Activated CD8-positive, alpha-beta memory T cell treated with anti-CD3 and anti-CD28 coated beads, Interleukin-2, amount 10 ng/mL, durations not matched to agents 7 days and 5 days (primary cell): ENCODE results near the gene CRYZL1. TPM values are rescaled to one million over a fixed set of nuclear protein-coding genes. Genes with fewer than 3 reads are reported as not detected.

ENCODE experiments used
- ATAC-seq: fragments of 150-1000 bp; cut with Tn5 transposase; one replicate; pipeline ENCODE4 v1.10.0; 2021; ENCODE audit warnings: moderate library complexity
- CTCF ChIA-PET: fragments of 350-600 bp; sonication (Branson Sonifier 250); formaldehyde crosslinking; loops from one replicate; lab custom pipeline; 2021; ENCODE audit warnings: antibody characterized with exemption; lab: Charles Lee
- DNase-seq: peaks from one replicate; pipeline ENCODE4 v3.0.0-alpha.2; 2020
- H3K27ac Mint-ChIP-seq: one replicate; pipeline ENCODE4 v1.8.0; 2021; ENCODE audit warnings: mild to moderate bottlenecking, mixed read lengths
- H3K27me3 Mint-ChIP-seq: one replicate; pipeline ENCODE4 v1.8.0; 2021; ENCODE audit warnings: mixed read lengths
- H3K36me3 Mint-ChIP-seq: one replicate; pipeline ENCODE4 v1.8.0; 2021; ENCODE audit warnings: mild to moderate bottlenecking, mixed read lengths
- H3K4me1 Mint-ChIP-seq: one replicate; pipeline ENCODE4 v1.8.0; 2021; ENCODE audit warnings: mixed read lengths
- H3K4me3 Mint-ChIP-seq: one replicate; pipeline ENCODE4 v1.8.0; 2021; ENCODE audit warnings: mild to moderate bottlenecking, moderate library complexity, mixed read lengths
- H3K9me3 Mint-ChIP-seq: one replicate; pipeline ENCODE4 v1.8.0; 2022; ENCODE audit warnings: low read depth, mixed read lengths
- total RNA-seq, 2 experiments: library from RNA; stranded (reverse); gene quantifications; one replicate each; pipeline ENCODE4 v1.2.3, GENCODE V29; 2021

The CRYZL1 gene
- total RNA-seq, 2 experiments from 2014 or later, result 28.2 to 36.8 TPM

DNA sequence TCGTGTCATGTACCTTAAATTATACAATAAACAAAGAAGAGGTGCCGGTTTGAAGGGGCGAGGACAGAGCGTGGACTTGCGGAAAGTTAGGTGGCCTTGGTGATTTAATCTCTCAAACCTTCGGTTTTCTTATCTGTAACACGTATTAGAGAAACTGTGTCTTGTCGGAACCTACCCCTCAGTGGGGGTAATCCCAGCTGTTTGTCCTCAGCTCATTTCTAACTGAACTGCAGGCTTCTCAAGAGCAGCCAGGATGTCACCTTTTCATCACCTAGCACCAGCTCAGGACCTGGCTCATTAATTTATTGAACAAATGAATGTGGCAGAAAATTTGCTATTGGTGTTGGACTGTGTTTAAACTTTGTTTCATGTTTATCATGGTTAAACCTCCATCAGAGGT lies 31.9 kb upstream of the CRYZL1 start:
- Mint-ChIP-seq H3K4me3 (no peak overlapping the region), H3K4me1 (no peaks in the 10 kb centered on the region), H3K27me3 (peaks cover 2% of the 10 kb centered on the region), H3K9me3 (no peaks in the 10 kb centered on the region), H3K27ac (no peak overlapping the region), H3K36me3 (no peaks in the 10 kb centered on the region)
- DNase-seq (no peak), ATAC-seq (no peak)
- CTCF ChIA-PET, result no interaction called here

DNA sequence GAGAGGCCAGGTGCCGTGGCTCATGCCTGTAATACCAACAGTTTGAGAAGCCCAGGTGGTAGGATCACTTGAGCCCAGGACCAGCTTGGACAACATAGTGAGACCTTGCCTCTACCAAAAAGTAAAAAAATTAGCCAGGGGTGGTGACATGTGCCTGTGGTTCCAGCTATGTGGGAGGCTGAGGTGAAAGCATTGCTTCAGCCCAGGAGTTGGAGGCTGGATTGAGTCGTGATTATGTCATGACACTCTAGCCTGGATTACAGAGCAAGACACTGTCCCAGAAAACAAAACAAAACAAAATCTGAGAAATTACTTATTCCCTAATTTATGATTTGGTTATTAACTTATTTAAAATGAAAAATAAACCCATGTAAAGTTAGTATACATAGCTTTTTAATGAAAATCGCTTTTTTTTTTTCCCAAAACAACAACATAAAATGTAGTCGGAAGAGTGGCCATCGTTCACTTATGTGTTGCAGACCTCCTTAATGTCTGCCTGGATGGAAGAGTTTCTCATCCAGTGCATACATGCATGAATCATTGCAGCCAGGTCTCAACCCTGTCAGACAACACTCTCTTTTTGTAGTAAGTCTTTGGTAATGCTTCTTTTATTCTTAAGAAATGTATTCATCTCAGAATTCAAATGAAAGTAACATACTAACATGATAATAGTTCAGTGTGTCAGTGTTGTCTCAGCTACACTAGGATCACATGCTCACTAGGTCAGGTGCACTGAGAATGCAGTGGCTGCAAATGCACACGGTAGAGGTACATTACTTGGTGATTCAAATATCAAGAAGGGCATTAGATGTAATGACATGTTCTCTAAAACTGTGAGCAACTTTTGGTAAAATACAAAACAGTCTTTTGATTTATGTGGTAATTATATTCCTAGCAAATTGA lies 28.8 kb upstream of the CRYZL1 start:
- H3K9me3 Mint-ChIP-seq, result no peaks in the 10 kb centered on the region
- H3K27ac Mint-ChIP-seq, result no peak overlapping the region
- H3K36me3 Mint-ChIP-seq, result no peaks in the 10 kb centered on the region
- CTCF ChIA-PET, result no interaction called here
- no peak overlapping the region for H3K4me3 Mint-ChIP-seq
- no peak for DNase-seq
- no peak for ATAC-seq
- H3K27me3 Mint-ChIP-seq, result peaks cover 2% of the 10 kb centered on the region
- H3K4me1 Mint-ChIP-seq, result no peaks in the 10 kb centered on the region

DNA sequence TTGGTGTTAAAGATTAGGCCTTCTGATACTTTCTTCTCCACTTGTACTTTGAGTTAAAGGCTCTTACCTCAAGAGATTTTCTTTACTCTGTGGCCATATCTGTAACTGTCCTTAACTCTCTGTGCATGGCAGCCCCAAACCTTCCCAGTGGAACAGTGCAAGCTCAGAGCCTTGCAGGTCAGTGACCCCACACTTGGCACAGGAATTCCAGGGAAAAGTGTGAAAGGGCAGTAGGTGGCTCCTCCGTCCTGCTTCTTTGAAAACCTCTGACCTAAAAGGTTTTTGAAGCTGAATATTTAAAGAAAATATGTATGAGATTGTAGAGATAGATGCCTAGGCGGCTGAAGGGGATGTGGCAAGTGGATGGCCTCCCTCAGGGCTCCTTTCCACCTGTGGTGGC lies 27.1 kb upstream of the CRYZL1 start:
- Mint-ChIP-seq H3K36me3 (no peaks in the 10 kb centered on the region), H3K9me3 (no peaks in the 10 kb centered on the region), H3K27ac (no peak overlapping the region), H3K4me1 (no peaks in the 10 kb centered on the region), H3K4me3 (no peak overlapping the region), H3K27me3 (peaks cover 2% of the 10 kb centered on the region)
- CTCF ChIA-PET, result no interaction called here
- ATAC-seq (no peak), DNase-seq (no peak)

- no peaks in the 10 kb centered on the region for H3K36me3 Mint-ChIP-seq
- ATAC-seq, result no peak
- DNase-seq, result no peak
- no peak overlapping the region for H3K4me3 Mint-ChIP-seq
- no peaks in the 10 kb centered on the region for H3K4me1 Mint-ChIP-seq
- no peak overlapping the region for H3K27ac Mint-ChIP-seq
- no peaks in the 10 kb centered on the region for H3K9me3 Mint-ChIP-seq
- CTCF ChIA-PET, result no interaction called here
- peaks cover 2% of the 10 kb centered on the region for H3K27me3 Mint-ChIP-seq
Measured at GRCh38 chr21:33668180-33668579, 26.6 kb upstream of the CRYZL1 start.

DNA sequence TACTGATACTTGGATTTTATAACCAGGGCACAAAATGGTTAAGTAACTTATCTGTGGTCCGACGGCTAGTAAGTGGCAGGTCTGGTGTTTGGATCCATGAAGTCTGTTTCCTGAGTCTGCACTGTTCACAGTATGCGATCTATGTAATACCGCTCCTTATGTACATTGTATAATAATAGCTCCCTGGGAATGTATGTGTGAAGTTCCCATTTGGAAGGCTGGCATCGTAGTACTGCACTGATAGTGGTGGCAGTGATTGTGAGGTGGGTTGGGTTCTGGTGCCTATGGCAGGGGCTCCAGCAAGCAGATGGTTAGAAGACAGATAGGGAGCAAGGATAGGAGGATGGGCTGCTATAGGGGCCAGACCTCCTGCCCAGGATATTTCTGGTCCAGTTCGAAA lies 26.1 kb upstream of the CRYZL1 start:
- ATAC-seq (no peak), DNase-seq (no peak)
- H3K36me3 Mint-ChIP-seq, result no peaks in the 10 kb centered on the region
- H3K27ac Mint-ChIP-seq, result no peak overlapping the region
- CTCF ChIA-PET, result no interaction called here
- peaks cover 2% of the 10 kb centered on the region for H3K27me3 Mint-ChIP-seq
- H3K9me3 Mint-ChIP-seq, result no peaks in the 10 kb centered on the region
- H3K4me3 Mint-ChIP-seq, result no peak overlapping the region
- no peaks in the 10 kb centered on the region for H3K4me1 Mint-ChIP-seq

DNA sequence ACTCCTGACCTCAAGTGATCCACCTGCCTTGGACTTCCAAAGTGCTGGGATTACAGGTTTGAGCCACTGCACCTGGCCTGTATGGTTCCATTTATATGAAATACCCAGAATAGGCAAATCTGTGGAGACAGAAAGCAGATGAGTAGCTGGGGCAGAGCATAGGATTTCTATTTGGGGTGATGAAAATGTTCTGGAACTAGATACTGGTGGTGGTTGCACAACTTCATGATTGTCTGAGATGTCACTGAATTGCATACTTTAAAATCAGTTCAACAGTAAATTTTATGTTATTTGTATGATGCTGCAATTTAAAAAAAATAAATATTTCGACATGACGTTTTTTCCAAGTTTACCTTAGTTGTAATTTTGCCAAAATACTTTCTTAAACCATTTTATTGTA lies 24.6 kb upstream of the CRYZL1 start:
- H3K36me3 Mint-ChIP-seq, result no peaks in the 10 kb centered on the region
- no peak overlapping the region for H3K4me3 Mint-ChIP-seq
- CTCF ChIA-PET, result no interaction called here
- H3K4me1 Mint-ChIP-seq, result no peaks in the 10 kb centered on the region
- no peaks in the 10 kb centered on the region for H3K9me3 Mint-ChIP-seq
- H3K27ac Mint-ChIP-seq, result no peak overlapping the region
- no peak for DNase-seq
- H3K27me3 Mint-ChIP-seq, result peaks cover 2% of the 10 kb centered on the region
- no peak for ATAC-seq

DNA sequence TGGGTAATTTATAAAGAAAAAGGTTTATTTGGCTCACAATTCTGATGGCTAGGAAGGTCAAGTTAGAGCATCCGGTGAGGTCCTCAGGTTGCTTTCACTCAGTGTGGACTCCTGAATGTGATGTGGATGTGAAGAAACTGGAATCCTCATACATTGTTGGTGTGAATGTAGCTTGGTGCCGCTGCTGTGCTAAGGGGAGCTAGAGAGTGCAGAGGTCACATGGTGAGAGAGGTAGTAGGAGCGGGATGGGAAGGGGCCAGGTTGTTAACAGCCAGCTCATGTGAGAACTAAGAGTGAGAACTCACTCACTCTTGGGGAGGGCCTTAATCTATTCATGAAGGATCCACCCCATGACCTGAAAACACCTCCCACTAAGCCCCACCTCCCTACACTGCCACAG lies 22.6 kb upstream of the CRYZL1 start:
- Mint-ChIP-seq H3K27me3 (no peaks in the 10 kb centered on the region), H3K27ac (no peak overlapping the region), H3K4me1 (no peaks in the 10 kb centered on the region), H3K9me3 (no peaks in the 10 kb centered on the region), H3K4me3 (no peak overlapping the region), H3K36me3 (no peaks in the 10 kb centered on the region)
- CTCF ChIA-PET, result no interaction called here
- no peak for DNase-seq
- no peak for ATAC-seq

DNA sequence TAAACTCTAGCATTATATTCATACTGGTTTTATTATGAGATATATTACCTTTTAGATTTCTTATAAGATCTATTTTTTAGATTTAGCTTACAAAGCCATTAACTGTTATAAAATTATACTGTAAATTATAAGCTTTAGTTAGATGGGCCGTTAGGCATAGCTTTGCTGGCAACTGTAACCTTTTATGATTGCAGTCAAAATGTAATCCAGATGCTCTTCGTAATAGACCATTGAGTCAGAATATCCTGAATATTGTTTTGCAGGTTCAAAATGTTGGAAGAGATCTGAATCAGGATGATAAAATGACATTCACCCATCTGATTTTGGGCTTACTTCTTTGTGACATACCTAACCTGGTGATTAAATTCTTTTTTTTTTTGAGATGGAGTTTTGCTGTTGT lies 21.7 kb upstream of the CRYZL1 start:
- Mint-ChIP-seq H3K4me3 (no peak overlapping the region), H3K36me3 (no peaks in the 10 kb centered on the region), H3K4me1 (no peaks in the 10 kb centered on the region), H3K9me3 (no peaks in the 10 kb centered on the region), H3K27me3 (no peaks in the 10 kb centered on the region), H3K27ac (no peak overlapping the region)
- DNase-seq (no peak), ATAC-seq (no peak)
- CTCF ChIA-PET, result interaction anchor here (1.0 kb wide), 1 partner anchor 17 kb away, joined by 3 read pairs; no protein-coding TSS in a partner anchor

- DNase-seq (no peak), ATAC-seq (no peak)
- Mint-ChIP-seq H3K4me3 (no peak overlapping the region), H3K36me3 (no peaks in the 10 kb centered on the region), H3K9me3 (no peaks in the 10 kb centered on the region), H3K27ac (no peak overlapping the region), H3K27me3 (no peaks in the 10 kb centered on the region), H3K4me1 (no peaks in the 10 kb centered on the region)
- CTCF ChIA-PET, result no interaction called here
Measured at GRCh38 chr21:33662046-33662445, 20.5 kb upstream of the CRYZL1 start.

- H3K4me1 Mint-ChIP-seq, result no peaks in the 10 kb centered on the region
- H3K9me3 Mint-ChIP-seq, result no peaks in the 10 kb centered on the region
- ATAC-seq (no peak), DNase-seq (no peak)
- H3K27ac Mint-ChIP-seq, result no peak overlapping the region
- H3K27me3 Mint-ChIP-seq, result no peaks in the 10 kb centered on the region
- H3K4me3 Mint-ChIP-seq, result no peak overlapping the region
- H3K36me3 Mint-ChIP-seq, result no peaks in the 10 kb centered on the region
- CTCF ChIA-PET, result no interaction called here
Measured at GRCh38 chr21:33661146-33661545, 19.6 kb upstream of the CRYZL1 start.

GRCh38 chr21:33660406-33660805 lies 18.9 kb upstream of the CRYZL1 start:
- no peaks in the 10 kb centered on the region for H3K9me3 Mint-ChIP-seq
- H3K27me3 Mint-ChIP-seq, result peaks cover 3% of the 10 kb centered on the region
- CTCF ChIA-PET, result no interaction called here
- no peaks in the 10 kb centered on the region for H3K4me1 Mint-ChIP-seq
- ATAC-seq (no peak), DNase-seq (no peak)
- H3K36me3 Mint-ChIP-seq, result no peaks in the 10 kb centered on the region
- no peak overlapping the region for H3K4me3 Mint-ChIP-seq
- no peak overlapping the region for H3K27ac Mint-ChIP-seq

GRCh38 chr21:33659568-33659949 lies 18.0 kb upstream of the CRYZL1 start:
- H3K27me3 Mint-ChIP-seq, result peaks cover 3% of the 10 kb centered on the region
- no peaks in the 10 kb centered on the region for H3K4me1 Mint-ChIP-seq
- H3K4me3 Mint-ChIP-seq, result no peak overlapping the region
- DNase-seq, result no peak
- H3K9me3 Mint-ChIP-seq, result no peaks in the 10 kb centered on the region
- CTCF ChIA-PET, result no interaction called here
- H3K36me3 Mint-ChIP-seq, result no peaks in the 10 kb centered on the region
- ATAC-seq, result no peak
- no peak overlapping the region for H3K27ac Mint-ChIP-seq

DNA sequence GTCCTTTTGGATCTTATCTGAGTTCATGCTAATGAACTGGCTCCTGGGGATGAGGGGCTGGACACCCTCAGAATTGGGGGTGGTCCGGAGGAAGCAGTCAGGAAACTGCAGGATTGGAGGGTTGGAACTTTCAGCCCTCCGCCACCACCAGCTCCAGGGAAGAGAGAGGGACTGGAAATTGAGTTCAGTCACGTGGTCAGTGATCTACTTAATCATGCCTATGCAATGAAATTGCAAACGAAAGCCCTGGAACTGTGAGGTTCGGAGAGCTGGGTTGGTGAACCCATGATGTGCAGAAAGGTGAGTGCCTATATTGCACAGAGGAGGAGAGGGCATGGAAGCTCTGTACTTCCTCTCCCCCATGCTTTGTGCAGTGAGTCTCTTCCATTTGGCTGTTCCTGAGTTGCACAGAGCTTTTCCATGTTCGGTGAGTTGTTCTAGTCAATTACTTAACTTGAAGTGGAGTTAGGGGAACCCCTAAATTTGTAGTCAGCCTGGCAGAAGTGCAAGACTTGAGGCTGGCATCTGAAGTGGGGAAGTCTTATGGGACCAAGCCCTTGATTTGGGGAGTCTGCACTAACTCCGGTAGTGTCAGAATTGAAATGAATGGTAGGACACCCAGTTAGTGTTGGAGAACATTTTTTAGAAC lies 17.5 kb upstream of the CRYZL1 start:
- DNase-seq, result no peak
- Mint-ChIP-seq H3K36me3 (no peaks in the 10 kb centered on the region), H3K9me3 (no peaks in the 10 kb centered on the region), H3K4me1 (no peaks in the 10 kb centered on the region), H3K27ac (no peak overlapping the region), H3K4me3 (no peak overlapping the region), H3K27me3 (peaks cover 3% of the 10 kb centered on the region)
- CTCF ChIA-PET, result no interaction called here
- no peak for ATAC-seq

DNA sequence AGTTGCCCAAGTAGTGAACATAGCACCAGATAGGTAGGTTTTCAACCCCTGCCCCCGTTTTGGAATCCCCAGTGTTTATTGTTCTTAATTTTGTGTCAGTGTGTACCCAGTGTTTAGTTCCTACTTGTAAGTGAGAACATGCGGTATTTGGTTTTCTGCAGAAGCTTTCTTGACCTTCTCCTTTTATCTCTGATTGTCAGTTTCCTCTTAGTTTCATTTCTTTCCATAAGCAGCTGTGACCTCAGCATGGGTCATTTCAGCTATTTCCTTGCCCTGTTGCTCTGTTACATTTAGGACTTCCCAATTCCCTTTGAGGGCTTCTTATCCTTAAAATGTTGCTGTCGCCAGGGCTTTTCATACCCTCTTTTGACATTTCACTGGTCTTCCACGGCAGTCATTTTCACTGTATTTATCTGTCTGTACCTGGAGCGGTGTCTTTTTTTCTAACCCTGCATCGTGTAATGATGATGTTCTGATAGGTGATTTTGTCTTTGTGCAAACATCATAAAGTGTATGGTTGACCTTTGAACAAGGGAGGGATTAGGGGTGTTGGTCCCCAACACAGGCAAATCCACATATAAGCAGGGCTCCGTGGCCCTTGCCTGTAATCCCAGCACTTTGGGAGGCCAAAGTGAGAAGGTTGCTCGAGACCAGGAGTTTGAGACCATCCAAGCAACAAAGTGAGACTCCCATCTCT lies 15.7 kb upstream of the CRYZL1 start:
- H3K4me1 Mint-ChIP-seq, result no peaks in the 10 kb centered on the region
- no peak overlapping the region for H3K4me3 Mint-ChIP-seq
- H3K27ac Mint-ChIP-seq, result no peak overlapping the region
- H3K9me3 Mint-ChIP-seq, result no peaks in the 10 kb centered on the region
- H3K27me3 Mint-ChIP-seq, result peaks cover 3% of the 10 kb centered on the region
- CTCF ChIA-PET, result no interaction called here
- DNase-seq (no peak), ATAC-seq (no peak)
- no peaks in the 10 kb centered on the region for H3K36me3 Mint-ChIP-seq
